NK-92 treated with Interleukin-12 subunit alpha and Interleukin-12 subunit beta, amount 100 ng/mL, for 24 hours (cell line): ENCODE measurements around the gene NEDD8.

Experiments
- DNase-seq: peaks from one replicate; lab custom pipeline; 2025; lab: John Stamatoyannopoulos, UW

The NEDD8 gene

DNA sequence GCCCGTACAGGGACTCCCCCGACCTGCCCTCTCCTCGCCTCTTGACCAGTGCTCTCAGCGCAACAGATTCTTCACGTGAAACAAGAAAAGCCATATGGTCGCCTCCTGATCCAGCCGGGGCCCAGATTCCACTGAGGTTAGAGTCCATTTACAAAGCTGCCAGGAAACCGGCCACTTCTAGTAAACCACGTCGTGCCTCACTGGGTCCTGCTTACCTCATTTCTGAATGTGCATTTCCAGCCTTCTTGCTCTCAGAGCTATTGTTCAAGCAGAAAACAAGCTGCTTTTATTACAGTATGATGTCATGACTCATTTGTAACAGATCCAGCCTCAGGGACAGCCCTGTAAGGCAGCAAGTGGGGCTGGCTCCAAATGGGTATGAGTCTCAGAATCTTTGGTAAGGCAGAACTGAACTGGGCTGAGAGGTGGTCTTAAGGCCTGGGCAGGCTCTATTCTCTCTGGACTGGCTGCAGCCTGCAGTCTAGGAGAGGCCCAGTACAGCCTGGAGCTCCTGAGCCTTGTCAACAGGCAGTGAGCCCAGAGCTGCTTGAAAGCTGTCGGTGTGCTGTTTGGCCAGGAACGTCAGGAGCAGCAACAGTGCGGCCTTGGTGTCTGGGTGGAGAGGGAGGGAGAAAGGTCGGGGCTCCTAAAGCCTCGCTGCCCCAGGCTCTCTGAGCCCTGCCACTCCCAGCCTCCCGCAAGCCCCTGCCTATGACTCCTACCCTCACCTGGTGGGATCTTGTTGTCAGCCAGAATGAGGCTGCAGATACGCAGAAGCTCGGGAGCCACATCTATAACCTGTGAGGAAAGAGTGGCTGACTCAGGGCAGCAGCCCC lies 52.0 kb downstream of the NEDD8 start:
- no peak for DNase-seq

- DNase-seq: no peak
Measured at GRCh38 chr14:24179294-24179960, 52.7 kb downstream of the NEDD8 start.

GRCh38 chr14:24178399-24179178 lies 53.6 kb downstream of the NEDD8 start:
- DNase-seq: no peak

DNA sequence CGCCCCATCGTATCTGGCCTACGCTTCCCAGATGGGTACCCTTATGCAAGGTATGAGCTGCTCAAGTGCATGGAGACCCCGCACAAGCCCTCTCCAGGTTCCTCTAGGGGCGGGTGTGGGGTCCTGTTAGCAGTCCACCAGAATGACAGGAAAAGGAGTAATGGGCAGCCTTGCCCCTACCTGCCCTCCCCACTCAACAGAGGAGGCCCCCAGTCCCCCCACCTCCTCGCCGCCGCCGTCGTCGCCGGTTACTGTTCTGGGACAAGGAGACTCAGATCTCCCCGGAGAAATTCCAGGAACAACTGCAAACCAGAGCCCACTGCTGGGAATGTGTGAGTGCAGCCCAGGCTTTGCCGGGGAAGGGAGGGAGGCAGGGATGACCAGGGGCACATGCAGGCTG lies 54.3 kb downstream of the NEDD8 start:
- DNase-seq: no peak

GRCh38 chr14:24177041-24177825 lies 54.9 kb downstream of the NEDD8 start:
- DNase-seq: no peak

GRCh38 chr14:24176599-24176998 lies 55.6 kb downstream of the NEDD8 start:
- no peak for DNase-seq

DNA sequence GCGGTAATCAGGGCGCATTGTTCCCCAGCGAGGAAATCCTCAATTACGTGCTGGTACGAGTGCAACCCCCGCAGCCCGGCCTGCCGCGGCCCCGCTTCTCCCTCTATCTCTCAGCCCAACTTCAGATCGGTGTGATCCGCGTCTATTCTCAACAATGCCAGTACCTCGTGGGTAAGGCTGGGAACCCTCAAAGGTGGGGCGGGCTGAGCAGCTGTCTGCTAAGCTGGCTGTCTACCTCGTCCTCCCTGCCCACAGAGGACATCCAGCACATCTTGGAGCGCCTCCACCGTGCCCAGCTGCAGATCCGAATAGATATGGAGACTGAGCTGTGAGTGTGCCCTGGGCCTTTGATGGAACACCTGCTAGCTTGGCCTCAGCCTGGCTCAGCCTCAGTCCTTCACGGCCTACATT lies 59.3 kb downstream of the NEDD8 start:
- DNase-seq: no peak

DNA sequence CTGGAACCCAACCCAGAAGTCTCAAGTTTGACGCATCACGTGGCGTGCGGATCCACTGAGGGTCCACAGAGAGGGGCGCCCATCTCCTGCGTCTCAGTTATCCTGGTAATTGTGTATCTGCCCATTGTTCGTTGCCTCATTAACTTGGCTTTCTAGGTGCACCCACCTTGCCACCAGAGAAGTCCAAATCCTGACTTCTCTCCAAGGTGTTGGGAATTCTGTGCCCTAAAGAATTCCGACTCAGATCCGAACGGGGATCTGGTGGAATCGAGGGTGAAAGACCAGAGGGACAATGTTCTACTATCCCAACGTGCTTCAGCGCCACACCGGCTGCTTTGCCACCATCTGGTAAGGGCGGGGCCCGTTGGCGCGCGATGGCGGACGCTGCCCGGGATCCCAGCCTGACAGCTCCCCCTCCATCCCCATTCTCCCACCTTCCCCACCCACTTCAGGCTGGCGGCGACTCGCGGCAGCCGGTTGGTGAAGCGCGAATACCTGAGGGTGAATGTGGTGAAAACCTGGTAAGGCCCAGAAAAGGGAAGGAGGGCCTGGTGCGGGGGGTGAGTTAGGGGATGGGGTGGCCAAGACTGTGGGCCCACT lies 59.8 kb downstream of the NEDD8 start:
- DNase-seq: no peak

DNA sequence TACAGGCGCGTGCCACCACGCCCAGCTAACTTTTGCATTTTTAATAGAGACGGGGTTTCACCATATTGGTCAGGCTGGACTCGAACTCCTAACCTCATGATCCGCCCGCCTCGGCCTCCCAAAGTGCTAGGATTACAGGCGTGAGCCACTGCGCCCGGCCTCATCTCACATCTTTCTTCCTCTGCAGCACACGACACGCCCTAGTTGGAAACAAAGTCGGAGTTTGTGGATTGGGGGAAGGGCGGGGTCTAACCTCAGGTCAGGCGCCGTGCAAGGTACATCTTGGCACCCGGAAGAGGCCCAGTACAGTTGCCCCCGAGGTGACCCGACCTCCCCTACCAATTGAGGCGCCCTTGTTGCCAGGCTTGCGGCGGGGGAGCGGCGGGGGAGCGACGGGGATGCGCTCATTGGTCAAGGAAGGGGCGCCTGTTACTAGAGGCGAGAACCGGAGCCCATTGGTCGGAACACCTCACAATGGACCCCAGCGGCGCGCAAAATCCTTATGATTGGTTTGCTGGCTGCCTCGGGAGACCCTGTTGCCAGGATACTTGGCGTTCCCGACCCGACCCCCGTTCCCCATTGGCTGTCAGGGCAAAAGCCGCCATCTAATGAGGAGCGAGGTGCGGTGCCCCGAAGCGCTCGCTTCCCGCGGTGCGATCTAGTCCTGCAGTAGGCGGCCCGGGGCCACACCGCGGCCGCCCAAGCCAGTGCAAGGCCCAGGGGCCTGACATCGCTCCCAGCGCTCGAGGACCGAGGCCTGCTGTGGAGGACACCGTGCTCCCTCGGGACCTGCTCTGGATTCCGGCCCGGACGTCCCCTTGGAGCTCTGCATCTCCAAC lies 60.5 kb downstream of the NEDD8 start, which contains the start of gene REC8:
Gene REC8, plus strand, starts transcription at position 659 of the 839 bp plus-strand sequence. CDS start 473 bp downstream, outside the sequence.
- DNase-seq: no peak

GRCh38 chr14:24167469-24168114 lies 64.6 kb downstream of the NEDD8 start:
- DNase-seq: no peak
